SK-N-MC (cell line): Measurements from ENCODE around the gene PTPRC.

Source experiments
- DNase-seq: peaks from one replicate; pipeline ENCODE4 v3.0.0-alpha.2; 2011; ENCODE audit warnings: low read depth, low spot score
- H3K27ac ChIP-seq: fragments of 200-600 bp; sonication (generic); 2 replicates; pipeline ENCODE4 v1.5.1; 2016; ENCODE audit warnings: mixed run types
- H3K36me3 ChIP-seq: fragments of 200-600 bp; sonication (generic); 2 replicates; pipeline ENCODE4 v1.6.1; 2017; ENCODE audit warnings: antibody characterized with exemption, low read length, mixed read lengths; ENCODE audit not compliant: insufficient read depth
- H3K4me3 ChIP-seq: fragments of 200-600 bp; sonication (generic); 2 replicates; pipeline ENCODE4 v1.5.1; 2016
- H3K9ac ChIP-seq: fragments of 200-600 bp; sonication (generic); 2 replicates; pipeline ENCODE4 v1.8.0; 2017; ENCODE audit warnings: mixed run types, mixed read lengths; ENCODE audit not compliant: insufficient read length
- H3K9me3 ChIP-seq: fragments of 200-600 bp; sonication (generic); 2 replicates; pipeline ENCODE4 v1.6.1; 2017; ENCODE audit warnings: low read depth, mild to moderate bottlenecking, antibody characterized with exemption, low read length, moderate library complexity, mixed read lengths
- EZH2 ChIP-seq: fragments of 200-600 bp; sonication (generic); IDR thresholded peaks from one replicate; pipeline ENCODE4 v1.6.1; 2017; ENCODE audit warnings: antibody characterized with exemption
- FOXP2 ChIP-seq: optimal IDR thresholded peaks from 2 replicates; pipeline ENCODE3; 2011; ENCODE audit warnings: mild to moderate bottlenecking, moderate library complexity; ENCODE audit not compliant: insufficient read depth; ENCODE audit errors: extremely low read length, control extremely low read depth
- POLR2AphosphoS5 ChIP-seq: IDR thresholded peaks from 2 replicates; pipeline ENCODE4 v1.6.1; 2012; ENCODE audit warnings: mild to moderate bottlenecking, low read depth, low read length, borderline replicate concordance

PTPRC gene

DNA sequence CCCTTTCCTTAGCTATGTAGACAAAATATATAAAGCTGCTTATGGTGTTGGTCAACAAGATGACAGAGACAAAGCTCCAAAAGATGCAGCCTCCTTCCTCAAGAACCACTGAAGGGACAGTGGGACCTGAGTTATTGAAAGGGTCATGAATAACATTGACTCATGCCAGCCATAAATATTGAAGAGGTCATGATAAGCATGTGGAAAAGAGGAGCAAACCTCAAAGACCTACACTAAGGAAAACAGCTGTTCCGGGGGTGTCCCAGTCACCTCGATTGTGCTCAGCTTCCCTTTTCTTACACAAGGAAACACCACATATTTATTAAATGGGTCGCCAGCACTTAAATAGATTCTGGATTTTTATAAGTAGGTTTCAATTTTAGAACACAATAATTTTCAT lies 112.9 kb downstream of the PTPRC start:
- Histone ChIP-seq H3K27ac (peak overlapping the region; percentile 98), H3K4me3 (peak overlapping the region; percentile 81), H3K9me3 (no peaks in the 10 kb centered on the region), H3K36me3 (peaks cover 43% of the 10 kb centered on the region), H3K9ac (peak overlapping the region; percentile 96)
- DNase-seq: no peak
- TF ChIP-seq POLR2AphosphoS5 (no peak), EZH2 (no peak), FOXP2 (no peak)

DNA sequence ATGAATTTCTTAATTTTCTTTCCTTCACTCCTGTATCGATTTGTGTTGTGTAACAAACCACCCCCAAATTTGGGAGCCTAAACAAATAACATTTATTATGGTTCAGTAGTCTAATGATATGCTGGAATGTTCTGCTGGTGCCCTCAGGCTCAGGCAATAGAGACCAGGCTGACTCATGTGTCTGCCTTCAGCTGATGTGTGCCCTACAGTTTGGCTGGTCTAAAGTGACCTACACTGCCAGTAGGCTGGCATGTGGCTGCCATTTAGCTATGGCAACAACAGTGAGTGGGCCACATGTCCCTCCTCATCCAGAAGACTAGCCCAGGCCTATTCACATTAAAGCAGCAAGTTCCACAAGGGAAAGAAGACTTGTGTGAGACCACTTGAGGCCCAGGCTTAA lies 115.8 kb downstream of the PTPRC start:
- peak overlapping the region; percentile 98 for H3K27ac ChIP-seq

DNA sequence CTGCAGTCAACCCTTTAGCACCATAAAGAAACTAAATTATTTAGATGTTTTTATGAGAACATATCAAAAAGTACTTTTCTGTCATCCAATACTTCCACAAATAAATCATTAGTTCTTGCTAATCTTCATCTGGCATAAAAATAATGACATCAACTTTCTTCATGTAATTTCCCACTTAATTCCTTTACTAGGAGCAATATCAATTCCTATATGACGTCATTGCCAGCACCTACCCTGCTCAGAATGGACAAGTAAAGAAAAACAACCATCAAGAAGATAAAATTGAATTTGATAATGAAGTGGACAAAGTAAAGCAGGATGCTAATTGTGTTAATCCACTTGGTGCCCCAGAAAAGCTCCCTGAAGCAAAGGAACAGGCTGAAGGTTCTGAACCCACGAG lies 116.9 kb downstream of the PTPRC start:
- no peak for TF ChIP-seq EZH2
- no peak for TF ChIP-seq FOXP2
- no peak for TF ChIP-seq POLR2AphosphoS5
- peak overlapping the region; percentile 98 for H3K27ac ChIP-seq
- peaks cover 7% of the 10 kb centered on the region; the same call in 1 of the 2 replicates for H3K9me3 ChIP-seq
- H3K36me3 ChIP-seq: peaks cover 49% of the 10 kb centered on the region
- H3K4me3 ChIP-seq: peak overlapping the region; percentile 81
- H3K9ac ChIP-seq: peak overlapping the region; percentile 96
- no peak for DNase-seq

More for the DNA sequence above, 115.8 kb downstream of the PTPRC start:
- H3K4me3 ChIP-seq: peak overlapping the region; percentile 81
- no peak for TF ChIP-seq EZH2
- 0 out of 2 replicates have a peak, but pooled peaks have one; percentile 23 for TF ChIP-seq POLR2AphosphoS5
- no peak for TF ChIP-seq FOXP2
- peaks cover 43% of the 10 kb centered on the region for H3K36me3 ChIP-seq
- peak overlapping the region; percentile 96 for H3K9ac ChIP-seq
- DNase-seq: no peak
- no peaks in the 10 kb centered on the region for H3K9me3 ChIP-seq

DNA sequence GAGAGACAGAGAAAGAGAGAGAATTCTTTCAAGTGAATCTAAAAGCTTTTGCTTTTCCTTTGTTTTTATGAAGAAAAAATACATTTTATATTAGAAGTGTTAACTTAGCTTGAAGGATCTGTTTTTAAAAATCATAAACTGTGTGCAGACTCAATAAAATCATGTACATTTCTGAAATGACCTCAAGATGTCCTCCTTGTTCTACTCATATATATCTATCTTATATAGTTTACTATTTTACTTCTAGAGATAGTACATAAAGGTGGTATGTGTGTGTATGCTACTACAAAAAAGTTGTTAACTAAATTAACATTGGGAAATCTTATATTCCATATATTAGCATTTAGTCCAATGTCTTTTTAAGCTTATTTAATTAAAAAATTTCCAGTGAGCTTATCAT lies 117.6 kb downstream of the PTPRC start:
- Histone ChIP-seq H3K36me3 (peaks cover 56% of the 10 kb centered on the region), H3K4me3 (peak overlapping the region; percentile 81), H3K9ac (peak overlapping the region; percentile 96), H3K27ac (peak overlapping the region; percentile 98), H3K9me3 (peaks cover 12% of the 10 kb centered on the region; the same call in 1 of the 2 replicates)
- TF ChIP-seq EZH2: no peak
- TF ChIP-seq POLR2AphosphoS5: no peak
- no peak for TF ChIP-seq FOXP2
- DNase-seq: peak; percentile 76

DNA sequence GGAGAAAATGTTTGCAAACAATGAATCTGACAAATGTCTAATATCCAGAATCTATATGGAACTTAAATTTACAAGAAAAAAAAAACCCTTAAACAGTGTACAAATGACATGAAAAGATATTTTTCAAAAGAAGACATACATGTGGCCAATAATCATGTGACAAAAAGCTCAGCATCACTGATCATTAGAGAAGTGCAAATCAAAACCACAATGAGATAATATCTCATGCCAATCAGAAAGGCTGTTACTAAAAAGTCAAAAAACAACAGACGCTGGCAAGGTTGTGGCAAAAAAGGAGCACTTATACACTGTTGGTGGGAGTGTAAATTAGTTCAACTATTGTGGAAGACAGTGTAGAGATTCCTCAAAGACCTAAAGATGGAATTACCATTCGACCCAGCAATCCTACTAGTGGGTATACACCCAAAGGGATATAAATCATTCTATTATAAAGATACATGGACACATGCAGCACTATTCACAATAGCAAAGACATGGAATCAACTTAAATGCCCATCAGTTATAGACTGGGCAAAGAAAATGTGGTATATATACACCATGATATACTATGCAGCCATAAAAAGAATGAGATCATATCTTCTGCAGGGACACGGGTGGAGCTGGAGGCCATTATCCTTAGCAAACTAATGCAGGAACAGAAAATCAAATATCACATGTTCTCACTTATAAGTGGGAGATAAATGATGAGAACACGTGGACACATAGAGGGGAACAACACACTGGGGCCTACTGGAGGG lies 123.2 kb downstream of the PTPRC start:
- H3K27ac ChIP-seq: peak overlapping the region; percentile 94
- no peak overlapping the region for H3K9ac ChIP-seq
- H3K4me3 ChIP-seq: no peak overlapping the region
- no peak for DNase-seq
- H3K9me3 ChIP-seq: peaks cover 12% of the 10 kb centered on the region; the same call in 1 of the 2 replicates
- peaks cover 13% of the 10 kb centered on the region for H3K36me3 ChIP-seq
- TF ChIP-seq FOXP2 (no peak), EZH2 (no peak), POLR2AphosphoS5 (no peak)

DNA sequence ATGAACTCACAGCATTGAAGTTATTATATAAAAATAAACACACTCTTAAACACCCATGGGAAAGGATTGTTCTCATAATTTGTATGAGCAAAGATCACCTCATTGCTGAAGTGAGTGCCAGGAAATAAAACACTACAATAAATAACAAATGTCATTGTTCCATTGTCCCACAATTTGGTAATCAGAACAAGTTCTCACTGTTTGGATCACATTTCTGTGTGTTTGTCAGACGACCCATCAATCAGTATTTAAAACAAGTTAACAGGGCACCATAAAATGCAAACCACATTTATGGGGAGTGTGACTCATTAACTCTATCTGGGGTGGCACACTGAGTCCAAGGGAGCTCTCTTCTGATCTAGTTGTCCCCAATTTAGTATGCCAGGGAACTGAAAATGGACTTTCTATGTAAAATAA lies 124.5 kb downstream of the PTPRC start:
- no peak for TF ChIP-seq POLR2AphosphoS5
- no peak for TF ChIP-seq FOXP2
- TF ChIP-seq EZH2: no peak
- H3K4me3 ChIP-seq: peak overlapping the region; percentile 27; the same call in 1 of the 2 replicates
- no peak for DNase-seq
- H3K9me3 ChIP-seq: peaks cover 12% of the 10 kb centered on the region; the same call in 1 of the 2 replicates
- peak overlapping the region; percentile 94 for H3K27ac ChIP-seq
- peak overlapping the region; percentile 56 for H3K9ac ChIP-seq
- peaks cover 13% of the 10 kb centered on the region for H3K36me3 ChIP-seq

DNA sequence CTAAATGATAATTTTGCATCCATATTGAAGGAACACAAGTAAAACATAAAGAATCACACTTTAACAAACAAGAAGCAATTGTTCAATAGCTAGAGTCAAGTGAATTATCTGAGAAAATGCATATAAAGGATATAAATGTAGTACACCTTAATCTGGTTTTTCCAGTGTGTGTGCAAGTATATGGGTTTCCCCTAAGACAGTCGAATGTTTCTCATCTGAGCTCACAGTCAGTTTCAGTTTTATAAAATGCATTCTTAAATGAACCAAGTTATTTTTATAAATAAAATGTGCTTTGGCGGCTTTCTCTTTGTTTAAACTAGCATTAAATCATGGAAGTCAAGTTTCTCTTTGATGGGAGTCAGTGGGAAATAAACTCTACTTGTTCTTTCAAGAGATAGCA lies 125.9 kb downstream of the PTPRC start:
- Histone ChIP-seq H3K4me3 (peak overlapping the region; percentile 42), H3K27ac (peak overlapping the region; percentile 94), H3K9me3 (peaks cover 12% of the 10 kb centered on the region; the same call in 1 of the 2 replicates), H3K9ac (peak overlapping the region; percentile 63), H3K36me3 (peaks cover 13% of the 10 kb centered on the region)
- no peak for DNase-seq
- no peak for TF ChIP-seq POLR2AphosphoS5
- TF ChIP-seq EZH2: no peak
- no peak for TF ChIP-seq FOXP2

DNA sequence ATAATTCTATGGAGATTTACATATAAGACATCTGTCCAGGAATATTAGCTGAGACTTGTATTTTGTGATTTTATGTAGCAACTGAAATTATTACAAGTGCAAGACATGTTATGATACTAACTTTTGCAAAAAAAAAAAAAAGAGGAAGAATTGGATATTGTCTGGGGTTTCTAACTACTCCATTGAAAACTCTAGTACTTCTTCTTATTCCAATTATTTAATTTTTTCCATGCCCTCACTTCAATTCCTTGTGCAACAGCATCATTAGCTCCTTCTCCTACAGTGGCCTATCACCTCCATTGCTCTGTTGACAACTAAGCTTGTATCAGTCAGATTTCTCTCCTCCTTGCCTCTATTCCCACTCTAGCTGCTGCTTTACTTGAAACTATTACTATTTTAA lies 126.6 kb downstream of the PTPRC start:
- DNase-seq: no peak

More for the DNA sequence above, 126.6 kb downstream of the PTPRC start:
- Histone ChIP-seq H3K9me3 (peaks cover 8% of the 10 kb centered on the region; the same call in 1 of the 2 replicates), H3K36me3 (peaks cover 9% of the 10 kb centered on the region), H3K4me3 (no peak overlapping the region), H3K27ac (peak overlapping the region; percentile 94), H3K9ac (peak overlapping the region; percentile 63)
- no peak for TF ChIP-seq EZH2
- no peak for TF ChIP-seq FOXP2
- TF ChIP-seq POLR2AphosphoS5: no peak
